MM.1S (cell line): ENCODE results near the gene ERC2.

Experiments
- CTCF ChIP-seq: fragments of 300-600 bp; sonication (generic); IDR thresholded peaks from 2 replicates; pipeline ENCODE4 v1.5.1; 2016; ENCODE audit warnings: antibody characterized with exemption, low read length, mixed read lengths
- EZH2 ChIP-seq: fragments of 300-600 bp; sonication (generic); optimal IDR thresholded peaks from 2 replicates; pipeline ENCODE3; 2017; ENCODE audit warnings: low read depth, mild to moderate bottlenecking, antibody characterized with exemption, low read length, mixed read lengths
- EZH2phosphoT487 ChIP-seq: fragments of 300-600 bp; sonication (generic); IDR thresholded peaks from 2 replicates; pipeline ENCODE4 v1.6.1; 2018; ENCODE audit warnings: antibody characterized with exemption, low read length

GRCh38 chr3:55660642-55661041 is 807.6 kb downstream of the ERC2 start:
- TF ChIP-seq CTCF (no peak), EZH2 (no peak), EZH2phosphoT487 (no peak)
